Fibroblast of the aortic adventitia (primary cell): ENCODE results near the gene ISG20. TPM values are rescaled to one million over a fixed set of nuclear protein-coding genes. Genes with fewer than 3 reads are reported as not detected.
A peak's percentile ranks its signal among the peaks of the same experiment; 100 is the strongest.
"Not testable (repeated sequence)": the region's sequence is repeated elsewhere in the genome, so short reads cannot be mapped to it uniquely, and the experiment has no call there.

ENCODE experiments used
- DNase-seq: peaks from one replicate; pipeline ENCODE4 v3.0.0-alpha.2; 2010; ENCODE audit warnings: low read depth
- H3K4me3 ChIP-seq: 2 replicates; pipeline ENCODE4 v1.5.1; 2011; ENCODE audit warnings: low read depth, mild to moderate bottlenecking, control low read depth, low read length, moderate library complexity
- CTCF ChIP-seq: IDR thresholded peaks from 2 replicates; pipeline ENCODE4 v1.5.1; 2011; ENCODE audit warnings: mild to moderate bottlenecking, low read length, control low read depth, inconsistent platforms; ENCODE audit not compliant: insufficient read depth
- total RNA-seq: library from RNA; depleted of rRNA; stranded (reverse); fragments of >200 nt; gene quantifications from 2 replicates; pipeline ENCODE4 v1.2.3, GENCODE V29; 2012; ENCODE audit warnings: low replicate concordance

ISG20 gene
- total RNA-seq, 1 donor, result 1.9 TPM

DNA sequence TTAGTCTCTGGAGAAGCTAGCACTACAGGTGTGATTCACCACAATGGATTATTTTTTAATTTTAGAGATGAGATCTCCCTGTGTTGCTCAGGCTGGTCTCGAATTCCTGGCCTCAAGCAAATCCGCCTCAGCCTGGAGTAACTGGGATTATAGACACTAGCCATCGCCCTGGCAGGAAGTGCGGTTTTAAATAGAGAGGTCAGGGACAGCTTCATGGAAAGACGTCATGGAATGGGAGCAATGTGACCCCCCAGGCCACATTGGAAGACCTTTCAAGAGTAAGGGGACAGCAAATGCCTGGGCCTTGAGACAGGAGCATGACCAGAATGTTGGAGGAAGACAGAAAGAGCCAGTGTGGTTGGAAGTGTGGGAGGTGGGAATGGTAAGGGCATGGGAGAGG, 2.2 kb upstream of the ISG20 start:
- H3K4me3 ChIP-seq, result no peak overlapping the region
- TF ChIP-seq CTCF, result no peak
- no peak for DNase-seq

DNA sequence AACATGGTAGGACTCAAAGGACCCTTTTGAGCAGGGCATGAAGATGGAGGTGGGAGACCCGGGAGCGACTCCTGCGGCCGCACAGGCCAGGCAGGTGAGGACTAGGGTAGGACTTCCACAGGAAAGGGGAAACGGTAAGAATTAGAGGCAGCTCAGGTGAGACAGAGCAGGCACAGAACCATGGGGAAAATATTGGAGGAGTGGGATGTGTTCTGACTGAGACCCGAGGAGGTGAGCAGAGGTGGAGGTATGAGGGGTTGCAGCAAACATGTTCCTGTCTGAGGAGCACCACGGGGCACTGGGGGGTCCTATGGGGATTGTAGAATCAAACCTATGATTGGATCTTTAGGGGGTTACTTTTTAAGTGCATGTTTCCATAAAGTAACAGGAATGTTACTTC, 1.4 kb upstream of the ISG20 start:
- no peak for DNase-seq
- TF ChIP-seq CTCF, result no peak
- H3K4me3 ChIP-seq, result no peak overlapping the region

GRCh38 chr15:88637841-88638625, 783 bp upstream of the ISG20 start:
- TF ChIP-seq CTCF, result no peak
- DNase-seq, result no peak
- peak overlapping the region; percentile 65 for H3K4me3 ChIP-seq

- no peak overlapping the region for H3K4me3 ChIP-seq
- DNase-seq, result no peak
- TF ChIP-seq CTCF, result no peak
Measured at GRCh38 chr15:88641959-88642452, 3.2 kb downstream of the ISG20 start.

GRCh38 chr15:88642514-88642913, 3.7 kb downstream of the ISG20 start:
- not testable (repeated sequence) for DNase-seq, H3K4me3 ChIP-seq

GRCh38 chr15:88644741-88645140, 5.9 kb downstream of the ISG20 start:
- no peak for DNase-seq
- no peak for TF ChIP-seq CTCF
- H3K4me3 ChIP-seq, result no peak overlapping the region

GRCh38 chr15:88645171-88646087, 6.6 kb downstream of the ISG20 start:
- DNase-seq, result no peak
- no peak overlapping the region for H3K4me3 ChIP-seq
- no peak for TF ChIP-seq CTCF
